WERI-Rb-1 (cell line): ENCODE data around the gene PAOX.

Experiments used
- DNase-seq: peaks from one replicate; pipeline ENCODE4 v3.0.0-alpha.2; 2020
- H3K27ac ChIP-seq: fragments of 250-450 bp; sonication (Bioruptor Pico); 2 replicates; pipeline ENCODE4 v1.5.1; 2020; ENCODE audit warnings: mild to moderate bottlenecking, moderate library complexity
- H3K27me3 ChIP-seq: fragments of 250-450 bp; sonication (Bioruptor Pico); 2 replicates; pipeline ENCODE4 v1.5.1; 2021; ENCODE audit warnings: mild to moderate bottlenecking, low read depth, moderate library complexity; ENCODE audit not compliant: insufficient read depth, severe bottlenecking
- H3K36me3 ChIP-seq: fragments of 250-450 bp; sonication (Bioruptor Pico); 2 replicates; pipeline ENCODE4 v1.5.1; 2020; ENCODE audit warnings: mild to moderate bottlenecking, moderate library complexity
- H3K4me3 ChIP-seq: 2 replicates; pipeline ENCODE4 v1.5.1; 2011; ENCODE audit warnings: low read depth, mild to moderate bottlenecking, control low read depth, low read length
- H3K9me3 ChIP-seq: fragments of 250-450 bp; sonication (Bioruptor Pico); 2 replicates; pipeline ENCODE4 v1.5.1; 2021; ENCODE audit warnings: mild to moderate bottlenecking, moderate library complexity; ENCODE audit not compliant: severe bottlenecking
- CTCF ChIP-seq: IDR thresholded peaks from 2 replicates; pipeline ENCODE4 v1.5.1; 2011; ENCODE audit warnings: low read depth, mild to moderate bottlenecking, control low read depth, inconsistent platforms, low read length

The PAOX gene

GRCh38 chr10:133353202-133353959 lies 25.7 kb upstream of the PAOX start:
- no peak for TF ChIP-seq CTCF
- no peak for DNase-seq
- H3K4me3 ChIP-seq = no peak overlapping the region

GRCh38 chr10:133353988-133354605 lies 25.0 kb upstream of the PAOX start:
- TF ChIP-seq CTCF = no peak

More at GRCh38 chr10:133353202-133353959, 25.7 kb upstream of the PAOX start:
- no peak overlapping the region for H3K27ac ChIP-seq
- H3K9me3 ChIP-seq = no peaks in the 10 kb centered on the region
- H3K27me3 ChIP-seq = no peaks in the 10 kb centered on the region
- no peaks in the 10 kb centered on the region for H3K36me3 ChIP-seq

GRCh38 chr10:133354672-133355240 lies 24.3 kb upstream of the PAOX start:
- no peaks in the 10 kb centered on the region for H3K9me3 ChIP-seq
- H3K27ac ChIP-seq = no peak overlapping the region
- no peaks in the 10 kb centered on the region for H3K27me3 ChIP-seq
- H3K4me3 ChIP-seq = no peak overlapping the region
- TF ChIP-seq CTCF = no peak
- no peak for DNase-seq
- no peaks in the 10 kb centered on the region for H3K36me3 ChIP-seq

More at GRCh38 chr10:133353988-133354605, 25.0 kb upstream of the PAOX start:
- H3K27me3 ChIP-seq = no peaks in the 10 kb centered on the region
- H3K27ac ChIP-seq = no peak overlapping the region
- no peak overlapping the region for H3K4me3 ChIP-seq
- no peaks in the 10 kb centered on the region for H3K9me3 ChIP-seq
- no peak for DNase-seq
- no peaks in the 10 kb centered on the region for H3K36me3 ChIP-seq

GRCh38 chr10:133355266-133355665 lies 23.8 kb upstream of the PAOX start:
- H3K27me3 ChIP-seq = no peaks in the 10 kb centered on the region
- H3K27ac ChIP-seq = no peak overlapping the region
- no peaks in the 10 kb centered on the region for H3K36me3 ChIP-seq
- H3K9me3 ChIP-seq = no peaks in the 10 kb centered on the region
- no peak for TF ChIP-seq CTCF
- DNase-seq = no peak
- no peak overlapping the region for H3K4me3 ChIP-seq

- no peak for DNase-seq
- H3K27me3 ChIP-seq = no peaks in the 10 kb centered on the region
- no peaks in the 10 kb centered on the region for H3K9me3 ChIP-seq
- no peak overlapping the region for H3K4me3 ChIP-seq
- H3K36me3 ChIP-seq = no peaks in the 10 kb centered on the region
- no peak overlapping the region for H3K27ac ChIP-seq
- no peak for TF ChIP-seq CTCF
These were observed 23.1 kb upstream of the PAOX start for GRCh38 chr10:133355991-133356390.
